ENCODE results near the gene ZNF521. TPM values are rescaled to one million over a fixed set of nuclear protein-coding genes. Genes with fewer than 3 reads are reported as not detected.

The ZNF521 gene
- total and polyA plus RNA-seq, 10 of the 15 experiments (the other 5 are each of a cell fraction or from before 2014, with no cell fraction given) = 0.02 to 0.05 (median 0.04) TPM; not detected in 6

- ATAC-seq = no peak
- no peak for DNase-seq (ENCODE audit: low read depth, low spot score)
- Histone ChIP-seq H3K27me3 (replicated peaks in 1 of 2; ENCODE audit: control insufficient read depth in 2 of 2, insufficient read depth in 2 of 2, low read length in 1 of 2) (no peaks in the 10 kb centered on the region), H3K4me1 (ENCODE audit: control insufficient read depth, insufficient read depth, low read length) (no peaks in the 10 kb centered on the region), H4K20me1 (ENCODE audit: control insufficient read depth, insufficient read depth) (no peaks in the 10 kb centered on the region), H3K4me2 (ENCODE audit: control insufficient read depth, insufficient read depth) (no peak overlapping the region), H3K36me3 (ENCODE audit: control insufficient read depth in 2 of 2, insufficient read depth in 2 of 2, low read length in 1 of 2) (no peaks in the 10 kb centered on the region), H3K9me3 (replicated peaks; ENCODE audit: control insufficient read depth, insufficient read depth, low read length) (no peaks in the 10 kb centered on the region), H3K79me2 (ENCODE audit: control insufficient read depth, insufficient read depth, low read length) (no peaks in the 10 kb centered on the region), H3K27ac (ENCODE audit: control insufficient read depth, insufficient read depth) (no peak overlapping the region), H3K9ac (ENCODE audit: control insufficient read depth, insufficient read depth, low read length) (no peak overlapping the region), H3K4me3 (no peak overlapping the region), H2AFZ (ENCODE audit: control insufficient read depth, low read depth, low read length) (no peak overlapping the region)
- FAIRE-seq = no peak
- RAD21 ChIA-PET (ENCODE audit: unreplicated experiment) = no interaction called here
- SMC1A ChIA-PET (ENCODE audit: uncharacterized antibody, unreplicated experiment) = no interaction called here
- TF ChIP-seq SKIL (IDR thresholded peaks at IDR 0.05; ENCODE audit: low read depth, poor library complexity, severe bottlenecking) (no peak), BCLAF1 (IDR thresholded peaks at IDR 0.05) (no peak), BHLHE40 (IDR thresholded peaks at IDR 0.05; ENCODE audit: borderline replicate concordance in 1 of 2, low read depth in 2 of 2, low read length in 1 of 2) (no peak), RUNX3 (IDR thresholded peaks at IDR 0.05; ENCODE audit: low read length) (no peak), CBFB (IDR thresholded peaks at IDR 0.05; ENCODE audit: low read depth) (no peak), KAT2A (conservative IDR thresholded peaks at IDR 0.05; ENCODE audit: control insufficient read depth, low read depth, low read length) (no peak), E2F4 (IDR thresholded peaks at IDR 0.05; ENCODE audit: low read depth, low read length) (no peak), ASH2L (IDR thresholded peaks at IDR 0.05; ENCODE audit: borderline replicate concordance, low read depth) (no peak), POLR2A (IDR thresholded peaks at IDR 0.05; ENCODE audit: low read depth, low read length) (no peak), MXI1 (IDR thresholded peaks at IDR 0.05; ENCODE audit: low read depth, low read length) (no peak), SMC3 (IDR thresholded peaks at IDR 0.05; ENCODE audit: borderline replicate concordance, low read length) (no peak), STAT1 (conservative IDR thresholded peaks at IDR 0.05) (no peak), SPI1 (IDR thresholded peaks at IDR 0.05; ENCODE audit: borderline replicate concordance, insufficient read depth, low read depth, low read length) (no peak), IRF4 (IDR thresholded peaks at IDR 0.05; ENCODE audit: low read depth, low read length) (no peak), HDGF (IDR thresholded peaks at IDR 0.05) (no peak), HDAC6 (IDR thresholded peaks at IDR 0.05; ENCODE audit: unreplicated experiment) (no peak), CHD1 (IDR thresholded peaks at IDR 0.05; ENCODE audit: low read depth, low read length) (no peak), RCOR1 (conservative IDR thresholded peaks at IDR 0.05; ENCODE audit: low read depth, low read length) (no peak), MEF2A (IDR thresholded peaks at IDR 0.05; ENCODE audit: insufficient read depth, low read depth, low read length) (no peak), CHD2 (IDR thresholded peaks at IDR 0.05; ENCODE audit: borderline replicate concordance, low read depth, low read length) (no peak)
- in situ Hi-C loops (cut with MboI) = no loop called here
- BruUV-seq (replicated peaks) = no TSS peak
- POLR2A ChIA-PET = no interaction called here
- 44% methylated on average over 6 of the region's 6 CpGs for WGBS (ENCODE audit: insufficient coverage, insufficient replicate concordance, low lambda C conversion rate, missing lambda C conversion rate)
- CTCF ChIA-PET = no interaction called here
- intact Hi-C loops (cut with micrococcal nuclease; ENCODE audit: unreplicated experiment) = no loop called here
Measured at GRCh38 chr18:25072205-25072604, 279.8 kb downstream of the ZNF521 start.
